ENCODE data around the gene DCAF8L1. TPM values are rescaled to one million over a fixed set of nuclear protein-coding genes. Genes with fewer than 3 reads are reported as not detected.

Gene DCAF8L1
- total RNA-seq, 1 experiment from 2014 or later, result not detected

DNA sequence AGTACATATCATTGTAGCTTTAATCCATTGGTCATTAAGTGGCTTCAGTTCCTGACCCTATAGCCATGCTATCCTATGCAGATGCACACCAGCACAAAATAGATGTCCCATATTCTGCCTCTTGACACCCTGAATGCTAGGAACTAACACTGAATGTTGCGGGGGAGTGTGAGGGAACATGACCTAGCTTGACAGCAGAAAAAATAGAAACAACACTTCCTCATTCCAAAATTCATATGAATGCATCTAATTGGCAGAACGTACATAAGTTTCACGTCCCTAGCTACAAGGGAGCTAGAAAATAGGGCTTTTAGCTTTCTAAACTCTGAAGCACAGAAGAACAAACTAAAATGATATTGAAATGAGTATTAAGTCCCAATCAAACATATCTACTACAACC, 14.4 kb upstream of the DCAF8L1 start:
- no peak overlapping the region for H2BK20ac ChIP-seq (ENCODE audit: low read depth, low read length, poor library complexity, severe bottlenecking)
- no peak overlapping the region for H4K5ac ChIP-seq (ENCODE audit: insufficient read length, low read depth, low read length)
- Mint-ChIP-seq H3K4me1 (no peaks in the 10 kb centered on the region), H3K36me3 (ENCODE audit: insufficient read depth in 1 of 3, low read depth in 3 of 3) (no peaks in the 10 kb centered on the region; a peak in 2 of 7 replicates), H3K4me3 (no peak overlapping the region), H3K27me3 (ENCODE audit: low read depth) (peaks cover 3% of the 10 kb centered on the region; the same call in 1 of the 2 replicates), H3K9me3 (peaks cover 28 to 33% of the 10 kb centered on the region in 2 experiments), H3K27ac (no peak overlapping the region)
- TF ChIP-seq, protein P1, sequence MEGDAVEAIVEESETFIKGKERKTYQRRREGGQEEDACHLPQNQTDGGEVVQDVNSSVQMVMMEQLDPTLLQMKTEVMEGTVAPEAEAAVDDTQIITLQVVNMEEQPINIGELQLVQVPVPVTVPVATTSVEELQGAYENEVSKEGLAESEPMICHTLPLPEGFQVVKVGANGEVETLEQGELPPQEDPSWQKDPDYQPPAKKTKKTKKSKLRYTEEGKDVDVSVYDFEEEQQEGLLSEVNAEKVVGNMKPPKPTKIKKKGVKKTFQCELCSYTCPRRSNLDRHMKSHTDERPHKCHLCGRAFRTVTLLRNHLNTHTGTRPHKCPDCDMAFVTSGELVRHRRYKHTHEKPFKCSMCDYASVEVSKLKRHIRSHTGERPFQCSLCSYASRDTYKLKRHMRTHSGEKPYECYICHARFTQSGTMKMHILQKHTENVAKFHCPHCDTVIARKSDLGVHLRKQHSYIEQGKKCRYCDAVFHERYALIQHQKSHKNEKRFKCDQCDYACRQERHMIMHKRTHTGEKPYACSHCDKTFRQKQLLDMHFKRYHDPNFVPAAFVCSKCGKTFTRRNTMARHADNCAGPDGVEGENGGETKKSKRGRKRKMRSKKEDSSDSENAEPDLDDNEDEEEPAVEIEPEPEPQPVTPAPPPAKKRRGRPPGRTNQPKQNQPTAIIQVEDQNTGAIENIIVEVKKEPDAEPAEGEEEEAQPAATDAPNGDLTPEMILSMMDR (conservative IDR thresholded peaks at IDR 0.05), result no peak
- H3T11ph ChIP-seq (ENCODE audit: low read length), result no peak overlapping the region
- no peak overlapping the region for H2AK5ac ChIP-seq (ENCODE audit: insufficient read length, low read length)
- H3K23ac ChIP-seq (ENCODE audit: insufficient read length, low read depth, low read length), result no peak overlapping the region
- no peak overlapping the region for H3K56ac ChIP-seq (ENCODE audit: insufficient read length, low read depth, low read length)
- no peak overlapping the region for H2AFZ ChIP-seq (ENCODE audit: low read length)
- no peaks in the 10 kb centered on the region for H3K79me1 ChIP-seq (ENCODE audit: insufficient read depth, low read depth, low read length, poor library complexity, severe bottlenecking)
- H3K23me2 ChIP-seq (ENCODE audit: insufficient read length, low read depth, low read length, poor library complexity, severe bottlenecking), result no peaks in the 10 kb centered on the region
- DNase-seq, result no peak
- H3K14ac ChIP-seq (ENCODE audit: insufficient read depth, low read length), result no peak overlapping the region
- no peaks in the 10 kb centered on the region for H4K20me1 ChIP-seq (ENCODE audit: control insufficient read depth, insufficient read depth, insufficient read length)
- no peak overlapping the region for H2BK5ac ChIP-seq (ENCODE audit: insufficient read length, low read length)
- H3K79me2 ChIP-seq (ENCODE audit: insufficient read depth, low read length), result no peaks in the 10 kb centered on the region
- H3K4me1 ChIP-seq (ENCODE audit: insufficient read depth, low read length), result no peaks in the 10 kb centered on the region
- no peak overlapping the region for H2BK12ac ChIP-seq (ENCODE audit: insufficient read length, low read depth, low read length)
- no peak overlapping the region for H4K91ac ChIP-seq (ENCODE audit: insufficient read length, low read depth, low read length)
- no peak overlapping the region for H3K27ac ChIP-seq (ENCODE audit: insufficient read length, low read depth, low read length)
- H3K9ac ChIP-seq (ENCODE audit: extremely low read depth, insufficient read length, low read length), result no peak overlapping the region
- WGBS (ENCODE audit: extremely low coverage, insufficient read length, low lambda C conversion rate), result no CpG with 5 or more reads among the region's 3 CpGs
- H2BK120ac ChIP-seq (ENCODE audit: low read depth, low read length, poor library complexity, severe bottlenecking), result no peak overlapping the region
- H3K27me3 ChIP-seq (ENCODE audit: insufficient read depth, low read length), result no peaks in the 10 kb centered on the region
- H4K8ac ChIP-seq (replicated peaks; ENCODE audit: insufficient read length, low read depth, low read length), result no peak overlapping the region
- H3K18ac ChIP-seq (ENCODE audit: insufficient read length, low read depth, low read length), result no peak overlapping the region
- no peak overlapping the region for H3K4me2 ChIP-seq (ENCODE audit: insufficient read depth, insufficient read length, low read length)
- no peak overlapping the region for H3K4ac ChIP-seq (ENCODE audit: low read depth, low read length)
- H3K9me3 ChIP-seq (ENCODE audit: control insufficient read depth, low read depth, low read length), result peaks cover 8% of the 10 kb centered on the region
- no peak overlapping the region for H2BK15ac ChIP-seq (ENCODE audit: low read depth, low read length)
